WI38 (cell line): ENCODE data around the gene BTF3L4.

ENCODE experiments used
- H3K4me3 ChIP-seq: 2 replicates; pipeline ENCODE4 v1.5.1; 2011; ENCODE audit warnings: low read depth, mild to moderate bottlenecking, control low read depth, low read length
- TF ChIP-seq, protein P1 (sequence below): IDR thresholded peaks from 2 replicates; pipeline ENCODE4 v1.5.1; 2012; ENCODE audit warnings: low read depth, mild to moderate bottlenecking, control low read depth, low read length

The BTF3L4 gene

DNA sequence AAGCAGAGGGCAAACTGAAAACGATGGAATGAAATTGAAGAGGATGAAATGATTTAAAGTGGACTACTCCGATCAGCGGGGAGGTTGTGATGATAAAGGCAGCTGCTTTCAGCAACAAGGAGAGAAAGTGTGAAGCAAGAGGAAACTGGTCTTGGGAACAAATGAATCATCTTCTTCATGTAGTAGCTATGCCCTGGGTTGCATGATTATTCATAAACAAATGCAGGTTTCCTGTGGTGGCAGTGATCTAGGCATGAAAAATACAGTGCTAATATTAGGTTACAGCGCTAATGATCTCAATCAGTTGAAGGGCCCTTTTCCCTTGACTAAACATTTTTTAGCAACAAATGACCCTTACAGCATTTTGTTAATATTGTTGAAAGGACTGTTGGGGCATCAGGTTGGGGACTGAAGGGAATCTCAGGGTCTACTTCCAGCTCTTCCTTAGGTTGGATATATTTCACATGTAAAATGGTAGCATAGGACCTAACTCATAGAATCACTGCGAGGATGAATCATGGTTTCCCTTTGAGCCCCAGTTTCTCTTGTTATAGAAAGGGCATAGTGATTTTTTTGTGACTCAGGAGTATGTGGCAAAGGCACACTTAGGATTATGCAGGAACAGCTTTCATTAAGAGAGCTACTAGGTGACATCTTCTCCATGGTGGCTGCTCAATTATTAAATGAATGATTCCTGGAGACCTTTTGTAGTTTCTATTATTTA, 83.9 kb downstream of the BTF3L4 start:
- H3K4me3 ChIP-seq, result no peak overlapping the region
- TF ChIP-seq, protein P1, sequence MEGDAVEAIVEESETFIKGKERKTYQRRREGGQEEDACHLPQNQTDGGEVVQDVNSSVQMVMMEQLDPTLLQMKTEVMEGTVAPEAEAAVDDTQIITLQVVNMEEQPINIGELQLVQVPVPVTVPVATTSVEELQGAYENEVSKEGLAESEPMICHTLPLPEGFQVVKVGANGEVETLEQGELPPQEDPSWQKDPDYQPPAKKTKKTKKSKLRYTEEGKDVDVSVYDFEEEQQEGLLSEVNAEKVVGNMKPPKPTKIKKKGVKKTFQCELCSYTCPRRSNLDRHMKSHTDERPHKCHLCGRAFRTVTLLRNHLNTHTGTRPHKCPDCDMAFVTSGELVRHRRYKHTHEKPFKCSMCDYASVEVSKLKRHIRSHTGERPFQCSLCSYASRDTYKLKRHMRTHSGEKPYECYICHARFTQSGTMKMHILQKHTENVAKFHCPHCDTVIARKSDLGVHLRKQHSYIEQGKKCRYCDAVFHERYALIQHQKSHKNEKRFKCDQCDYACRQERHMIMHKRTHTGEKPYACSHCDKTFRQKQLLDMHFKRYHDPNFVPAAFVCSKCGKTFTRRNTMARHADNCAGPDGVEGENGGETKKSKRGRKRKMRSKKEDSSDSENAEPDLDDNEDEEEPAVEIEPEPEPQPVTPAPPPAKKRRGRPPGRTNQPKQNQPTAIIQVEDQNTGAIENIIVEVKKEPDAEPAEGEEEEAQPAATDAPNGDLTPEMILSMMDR, result no peak
